HEK293 (cell line): ENCODE results near the gene CLMN.
A peak's percentile ranks its signal among the peaks of the same experiment; 100 is the strongest.

ENCODE experiments used
- CTCF ChIA-PET: fragments of 350-600 bp; formaldehyde crosslinking; extraction: SDS; loops from one replicate; lab custom pipeline; 2021; ENCODE audit warnings: antibody characterized with exemption; lab: Yijun Ruan, JAX
- POLR2A ChIA-PET: fragments of 300-600 bp; formaldehyde crosslinking; extraction: SDS; loops from one replicate; lab custom pipeline; 2020; ENCODE audit warnings: antibody characterized with exemption, inconsistent platforms; lab: Yijun Ruan, JAX
- H3K27ac ChIP-seq: fragments of 200-500 bp; sonication (Bioruptor generic); 2 replicates; pipeline ENCODE4 v1.5.1; 2014; ENCODE audit warnings: low read depth, low read length, control low read depth, inconsistent platforms; ENCODE audit errors: extremely low read depth
- H3K36me3 ChIP-seq, 2 experiments: fragments of 200-500 bp in 1 of 2; sonication (Bioruptor generic) in 1 of 2; 1 replicate in 1 of 2; 2 replicates in 1 of 2; pipeline ENCODE4 v1.5.1; 2014 to 2017; ENCODE audit warnings: inconsistent platforms in 2 of 2, low read length in 2 of 2; ENCODE audit not compliant: control insufficient read depth in 2 of 2, insufficient read depth in 1 of 2
- H3K4me1 ChIP-seq: fragments of 200-500 bp; sonication (Bioruptor generic); 2 replicates; pipeline ENCODE4 v1.5.1; 2014; ENCODE audit warnings: mild to moderate bottlenecking, low read length, inconsistent platforms; ENCODE audit not compliant: control insufficient read depth, insufficient read depth
- H3K4me3 ChIP-seq: 2 replicates; pipeline ENCODE4 v1.5.1; 2011; ENCODE audit warnings: low read depth, mild to moderate bottlenecking, control low read depth, low read length, moderate library complexity
- H3K9me3 ChIP-seq: fragments of 200-500 bp; sonication (Bioruptor generic); 2 replicates; pipeline ENCODE4 v1.5.1; 2014; ENCODE audit warnings: low read depth, low read length, inconsistent platforms; ENCODE audit not compliant: control insufficient read depth, insufficient read depth
- EGR2 ChIP-seq: fragments of 450-650 bp; formaldehyde crosslinking; IDR thresholded peaks from 2 replicates; pipeline ENCODE4 v1.5.1; 2016; ENCODE audit warnings: low read depth, missing biosample characterization, missing genetic modification characterization
- GFI1B ChIP-seq: fragments of 450-650 bp; formaldehyde crosslinking; IDR thresholded peaks from 2 replicates; pipeline ENCODE4 v1.5.1; 2016; ENCODE audit warnings: missing biosample characterization, missing genetic modification characterization
- GLIS1 ChIP-seq: fragments of 450-650 bp; formaldehyde crosslinking; IDR thresholded peaks from 2 replicates; pipeline ENCODE4 v1.5.1; 2016; ENCODE audit warnings: missing biosample characterization, missing genetic modification characterization
- KLF1 ChIP-seq: fragments of 450-650 bp; formaldehyde crosslinking; IDR thresholded peaks from 2 replicates; pipeline ENCODE4 v1.5.1; 2016; ENCODE audit warnings: missing biosample characterization, missing genetic modification characterization
- OSR2 ChIP-seq: fragments of 450-650 bp; formaldehyde crosslinking; IDR thresholded peaks from 2 replicates; pipeline ENCODE4 v1.5.1; 2016; ENCODE audit warnings: missing biosample characterization, missing genetic modification characterization
- SP7 ChIP-seq: fragments of 450-650 bp; formaldehyde crosslinking; IDR thresholded peaks from 2 replicates; pipeline ENCODE4 v1.5.1; 2016; ENCODE audit warnings: missing biosample characterization, missing genetic modification characterization
- ZBTB21 ChIP-seq: fragments of 450-650 bp; formaldehyde crosslinking; IDR thresholded peaks from 2 replicates; pipeline ENCODE4 v1.5.1; 2017; ENCODE audit warnings: missing biosample characterization, missing genetic modification characterization
- ZFHX2 ChIP-seq: fragments of 450-650 bp; formaldehyde crosslinking; conservative IDR thresholded peaks from 2 replicates; pipeline ENCODE4 v1.5.1; 2016; ENCODE audit warnings: missing biosample characterization, missing genetic modification characterization
- ZNF121 ChIP-seq: fragments of 450-650 bp; formaldehyde crosslinking; IDR thresholded peaks from 2 replicates; pipeline ENCODE4 v1.5.1; 2016; ENCODE audit warnings: missing biosample characterization, missing genetic modification characterization
- ZNF274 ChIP-seq, 2 experiments: fragments of 200-500 bp in 1 of 2; fragments of 450-650 bp in 1 of 2; sonication (Bioruptor generic) in 1 of 2; formaldehyde crosslinking in 1 of 2; IDR thresholded peaks; 2 replicates each; pipeline versions ENCODE4 v1.5.1 to v1.6.1; 2014 to 2016; ENCODE audit warnings: borderline replicate concordance in 1 of 2, inconsistent platforms in 1 of 2, low read length in 1 of 2, missing biosample characterization in 1 of 2, missing genetic modification characterization in 1 of 2
- ZNF391 ChIP-seq: fragments of 450-650 bp; formaldehyde crosslinking; IDR thresholded peaks from 2 replicates; pipeline ENCODE4 v1.5.1; 2016; ENCODE audit warnings: low read depth, missing biosample characterization, missing genetic modification characterization, borderline replicate concordance
- ZNF514 ChIP-seq: fragments of 450-650 bp; formaldehyde crosslinking; IDR thresholded peaks from 2 replicates; pipeline ENCODE4 v1.5.1; 2016; ENCODE audit warnings: missing biosample characterization, missing genetic modification characterization
- ZNF555 ChIP-seq: fragments of 450-650 bp; formaldehyde crosslinking; conservative IDR thresholded peaks from 2 replicates; pipeline ENCODE4 v1.5.1; 2017; ENCODE audit warnings: missing biosample characterization, mild to moderate bottlenecking, missing genetic modification characterization, inconsistent platforms
- ZNF777 ChIP-seq: fragments of 450-650 bp; formaldehyde crosslinking; IDR thresholded peaks from 2 replicates; pipeline ENCODE4 v1.5.1; 2017; ENCODE audit warnings: missing biosample characterization, missing genetic modification characterization, borderline replicate concordance
- ZSCAN23 ChIP-seq: fragments of 450-650 bp; formaldehyde crosslinking; IDR thresholded peaks from 2 replicates; pipeline ENCODE4 v1.5.1; 2016; ENCODE audit warnings: missing biosample characterization, missing genetic modification characterization
- TF ChIP-seq, protein P1 (sequence below): fragments of 450-650 bp; formaldehyde crosslinking; IDR thresholded peaks from 2 replicates; pipeline ENCODE4 v1.5.1; 2016; ENCODE audit warnings: missing biosample characterization, missing genetic modification characterization

CLMN gene

DNA sequence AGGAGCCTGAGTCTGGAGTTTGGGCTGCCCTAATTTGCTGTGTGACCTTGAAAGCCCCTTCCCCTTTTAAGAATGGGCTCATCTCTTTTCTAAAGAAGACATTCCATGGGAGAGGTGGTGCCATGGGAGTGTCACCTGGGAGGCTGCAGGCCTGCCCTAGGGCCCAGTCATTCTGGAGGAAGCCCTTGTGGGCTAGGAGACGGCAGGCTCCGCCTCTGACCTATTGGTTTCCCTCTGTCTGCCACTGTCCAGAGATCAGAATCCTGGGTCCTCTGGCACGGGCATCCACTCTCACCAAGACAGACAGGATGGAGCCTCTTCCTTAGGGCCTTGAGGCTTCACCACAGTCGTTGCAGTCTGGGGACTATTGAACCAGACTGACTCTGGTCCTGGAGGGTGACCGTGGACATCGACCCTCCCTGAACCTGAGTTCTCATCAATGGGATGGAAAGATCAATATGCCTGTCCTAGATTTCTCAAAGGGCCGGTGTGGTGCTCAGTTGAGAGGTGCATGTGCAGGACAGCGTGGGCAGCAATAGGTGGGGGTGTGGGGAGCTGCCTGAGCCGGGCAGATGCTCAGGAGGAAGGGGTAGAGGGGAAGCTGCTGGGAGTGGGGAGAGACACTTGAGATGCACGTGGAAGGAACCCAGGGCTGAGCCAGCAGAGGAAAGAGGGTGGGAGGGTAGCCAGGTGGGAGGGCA, 12.2 kb upstream of the CLMN start:
- H3K36me3 ChIP-seq: no peaks in the 10 kb centered on the region
- POLR2A ChIA-PET: no interaction called here
- CTCF ChIA-PET: no interaction called here
- TF ChIP-seq ZNF274 (IDR thresholded peaks at IDR 0.05; ENCODE audit: low read length): no peak
- TF ChIP-seq ZNF274 (tag by site-specific recombination; IDR thresholded peaks at IDR 0.05; ENCODE audit: borderline replicate concordance): no peak
- TF ChIP-seq ZFHX2: peak; percentile 72
- peak; percentile 85 for TF ChIP-seq EGR2 (tag by site-specific recombination)
- H3K27ac ChIP-seq: no peak overlapping the region
- no peaks in the 10 kb centered on the region for H3K9me3 ChIP-seq
- H3K4me3 ChIP-seq: no peak overlapping the region
- no peaks in the 10 kb centered on the region for H3K4me1 ChIP-seq

DNA sequence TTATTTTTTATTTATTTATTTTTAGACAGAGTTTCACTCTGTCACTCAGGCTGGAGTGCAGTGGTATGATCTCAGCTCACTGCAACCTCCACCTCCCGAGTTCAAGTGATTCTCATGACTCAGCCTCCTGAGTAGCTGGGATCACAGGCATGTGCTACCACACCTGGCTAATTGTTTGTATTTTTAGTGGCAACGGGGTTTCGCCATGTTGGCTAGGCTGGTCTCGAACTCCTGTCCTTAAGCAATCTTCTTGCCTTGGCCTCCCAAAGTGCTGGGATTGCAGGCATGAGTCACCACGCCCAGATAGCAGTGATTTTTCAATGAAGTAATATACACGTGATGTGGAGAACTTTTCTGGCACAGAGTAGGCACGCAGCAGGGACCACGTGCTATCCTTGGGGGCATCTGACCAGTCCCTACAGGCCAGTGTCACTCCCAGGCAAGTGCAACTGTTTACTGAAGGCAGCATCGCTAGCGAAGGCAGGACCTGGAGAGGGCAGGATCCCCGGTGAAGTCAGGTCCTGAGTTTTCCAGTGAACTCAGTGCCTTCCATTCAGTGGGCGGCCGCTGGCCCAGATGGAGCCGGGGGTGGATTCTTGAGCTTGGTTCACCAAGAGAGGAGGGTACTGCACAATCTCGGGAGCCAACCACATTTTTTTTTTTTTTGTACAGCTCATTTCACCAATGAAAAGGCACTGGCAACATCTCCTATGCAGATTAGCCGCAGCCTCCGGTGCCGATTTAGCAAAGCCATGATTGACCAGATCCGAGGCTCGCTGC, 11.1 kb upstream of the CLMN start:
- TF ChIP-seq GLIS1 (tag by site-specific recombination): peak; percentile 68
- TF ChIP-seq ZNF777 (tag by site-specific recombination): no peak
- TF ChIP-seq KLF1 (tag by site-specific recombination): no peak
- no peak for TF ChIP-seq ZSCAN23 (tag by site-specific recombination)
- TF ChIP-seq ZNF555 (tag by site-specific recombination): no peak
- TF ChIP-seq ZNF121 (tag by site-specific recombination): no peak
- peak; percentile 77 for TF ChIP-seq OSR2 (tag by site-specific recombination)
- 0 out of 2 replicates have a peak, but pooled peaks have one; percentile 19 for TF ChIP-seq SP7 (tag by site-specific recombination)
- no peak for TF ChIP-seq ZBTB21 (tag by site-specific recombination)
- TF ChIP-seq, protein P1, sequence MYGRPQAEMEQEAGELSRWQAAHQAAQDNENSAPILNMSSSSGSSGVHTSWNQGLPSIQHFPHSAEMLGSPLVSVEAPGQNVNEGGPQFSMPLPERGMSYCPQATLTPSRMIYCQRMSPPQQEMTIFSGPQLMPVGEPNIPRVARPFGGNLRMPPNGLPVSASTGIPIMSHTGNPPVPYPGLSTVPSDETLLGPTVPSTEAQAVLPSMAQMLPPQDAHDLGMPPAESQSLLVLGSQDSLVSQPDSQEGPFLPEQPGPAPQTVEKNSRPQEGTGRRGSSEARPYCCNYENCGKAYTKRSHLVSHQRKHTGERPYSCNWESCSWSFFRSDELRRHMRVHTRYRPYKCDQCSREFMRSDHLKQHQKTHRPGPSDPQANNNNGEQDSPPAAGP (tag by site-specific recombination): 0 out of 2 replicates have a peak, but pooled peaks have one; percentile 39
- peak; percentile 41; the same call in 1 of the 2 replicates for TF ChIP-seq GFI1B
- H3K4me1 ChIP-seq: no peaks in the 10 kb centered on the region
- H3K27ac ChIP-seq: no peak overlapping the region
- POLR2A ChIA-PET: no interaction called here
- no peaks in the 10 kb centered on the region for H3K9me3 ChIP-seq
- no peak overlapping the region for H3K4me3 ChIP-seq
- H3K36me3 ChIP-seq: no peaks in the 10 kb centered on the region
- CTCF ChIA-PET: no interaction called here

DNA sequence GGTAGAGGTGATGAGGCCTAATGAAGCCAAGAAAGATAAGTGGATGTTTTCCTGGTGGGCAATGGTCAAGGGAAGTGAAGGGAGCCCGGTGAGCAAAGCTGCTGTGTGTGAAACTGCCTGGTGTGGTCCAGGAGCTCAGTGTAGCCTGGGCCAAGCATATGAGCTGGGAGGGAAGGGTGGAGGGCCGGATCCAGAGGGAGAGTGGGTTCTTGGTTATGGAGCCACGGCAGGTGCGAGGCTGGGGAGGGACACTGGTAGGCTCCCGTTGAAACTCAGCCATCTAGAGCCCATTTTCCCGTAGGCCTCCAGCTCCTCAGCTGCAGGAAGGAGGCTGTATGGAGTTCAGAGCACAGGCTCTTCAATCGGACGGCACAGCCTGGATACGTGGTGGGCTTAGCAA, 10.2 kb upstream of the CLMN start:
- Histone ChIP-seq H3K9me3 (no peaks in the 10 kb centered on the region), H3K4me1 (no peaks in the 10 kb centered on the region), H3K4me3 (no peak overlapping the region), H3K27ac (no peak overlapping the region), H3K36me3 (no peaks in the 10 kb centered on the region)
- CTCF ChIA-PET: interaction anchor here (0.6 kb wide), 1 partner anchor 444 kb away, joined by 3 read pairs; no protein-coding TSS in a partner anchor
- TF ChIP-seq ZNF391 (tag by site-specific recombination) (no peak), ZNF514 (tag by site-specific recombination) (no peak)
- POLR2A ChIA-PET: no interaction called here
